H1 (cell line): ENCODE data around the gene NDUFB6. TPM values are rescaled to one million over a fixed set of nuclear protein-coding genes. Genes with fewer than 3 reads are reported as not detected.

Experiments
- ASH2L ChIP-seq: fragments of 200-600, 300-600 bp; sonication (generic); IDR thresholded peaks from one replicate; pipeline ENCODE4 v1.7.1; 2017; ENCODE audit warnings: low read length
- CREB1 ChIP-seq: IDR thresholded peaks from 2 replicates; pipeline ENCODE4 v1.6.1; 2012; ENCODE audit warnings: inconsistent platforms
- JUND ChIP-seq: IDR thresholded peaks from 2 replicates; pipeline ENCODE4 v1.6.1; 2011; ENCODE audit warnings: mild to moderate bottlenecking, improper control_type of control experiment, low read length
- PHF8 ChIP-seq: fragments of 200-600 bp; sonication (generic); conservative IDR thresholded peaks from 2 replicates; pipeline ENCODE4 v1.7.1; 2012; ENCODE audit warnings: low read depth, mild to moderate bottlenecking, inconsistent platforms, low read length, moderate library complexity
- SP1 ChIP-seq: IDR thresholded peaks from 2 replicates; pipeline ENCODE4 v1.6.1; 2011; ENCODE audit warnings: low read depth, low read length
- polyA plus RNA-seq, 7 experiments: library from polyadenylated mRNA; depleted of rRNA in 3 of 7; stranded (reverse) in 5 of 7; unstranded in 2 of 7; fragments of >200 nt in 5 of 7; fragments of 200-250 nt in 2 of 7; gene quantifications; 1 replicate in 5 of 7; 2 replicates in 1 of 7; 4 replicates in 1 of 7; pipeline versions ENCODE4 v1.2.1 to v1.2.3, GENCODE V29; 2011 to 2013; ENCODE audit warnings: missing spikeins in 2 of 7, mixed read lengths in 2 of 7
- total RNA-seq: library from RNA; stranded (reverse); fragmentation: NEBNext Ultra II Directional; extraction: Animal tissue kit (Norgen Biotek cat#: 25700); gene quantifications from 2 replicates; pipeline ENCODE4 v1.2.1, GENCODE V29; 2021

NDUFB6 gene
- total and polyA plus RNA-seq, 2 of the 8 experiments (the other 6 are each of a cell fraction or from before 2014, with no cell fraction given), result 55.8 to 61.4 TPM

- TF ChIP-seq PHF8 (no peak), SP1 (no peak), JUND (no peak), CREB1 (no peak), ASH2L (no peak)
Measured at GRCh38 chr9:32508728-32509127, 64.2 kb downstream of the NDUFB6 start (continued).
